Neutrophil (primary cell): ENCODE measurements around the gene C20orf204.

Source experiments
- H3K27ac ChIP-seq: fragments of 200-600 bp; sonication (generic); 2 replicates; pipeline ENCODE4 v1.5.1; 2016; ENCODE audit warnings: mild to moderate bottlenecking, moderate library complexity
- H3K27me3 ChIP-seq: fragments of 200-600 bp; sonication (generic); 2 replicates; pipeline ENCODE4 v1.6.0; 2016; ENCODE audit warnings: mild to moderate bottlenecking
- H3K36me3 ChIP-seq: fragments of 200-600 bp; sonication (generic); 2 replicates; pipeline ENCODE4 v1.5.1; 2017
- H3K4me1 ChIP-seq, 2 experiments: fragments of 200-600 bp in 1 of 2; sonication (generic) in 1 of 2; 1 replicate in 1 of 2; 2 replicates in 1 of 2; pipeline versions ENCODE4 v1.5.1 to v1.6.1; 2013 to 2016; ENCODE audit warnings: low read depth in 1 of 2, low read length in 1 of 2, mild to moderate bottlenecking in 1 of 2, moderate library complexity in 1 of 2; ENCODE audit not compliant: control insufficient read depth in 1 of 2, insufficient read depth in 1 of 2
- H3K4me3 ChIP-seq, 2 experiments: fragments of 200-600 bp in 1 of 2; sonication (generic) in 1 of 2; 1 replicate in 1 of 2; 2 replicates in 1 of 2; pipeline ENCODE4 v1.5.1; 2013 to 2016; ENCODE audit warnings: low read depth in 1 of 2, low read length in 1 of 2, mild to moderate bottlenecking in 1 of 2, moderate library complexity in 1 of 2
- H3K9me3 ChIP-seq: fragments of 200-600 bp; sonication (generic); 2 replicates; pipeline ENCODE4 v1.5.1; 2016
- CTCF ChIP-seq: fragments of 200-600 bp; sonication (generic); IDR thresholded peaks from 2 replicates; pipeline ENCODE4 v1.5.1; 2016; ENCODE audit warnings: antibody characterized with exemption

The C20orf204 gene

GRCh38 chr20:64077094-64077493 is 41.1 kb downstream of the C20orf204 start:
- H3K36me3 ChIP-seq = peaks cover 52% of the 10 kb centered on the region
- H3K4me3 ChIP-seq = peak overlapping the region; percentile 99 to 100
- TF ChIP-seq CTCF = no peak
- H3K27me3 ChIP-seq = no peaks in the 10 kb centered on the region
- H3K4me1 ChIP-seq = peaks cover 66 to 71% of the 10 kb centered on the region in 2 experiments
- peak overlapping the region; percentile 99 for H3K27ac ChIP-seq
- peaks cover 5% of the 10 kb centered on the region for H3K9me3 ChIP-seq

GRCh38 chr20:64077541-64077875 is 41.5 kb downstream of the C20orf204 start:
- Histone ChIP-seq H3K4me1 (peaks cover 66 to 72% of the 10 kb centered on the region in 2 experiments), H3K27ac (peak overlapping the region; percentile 99)

GRCh38 chr20:64077876-64078551 is 42.0 kb downstream of the C20orf204 start:
- H3K9me3 ChIP-seq = peaks cover 5% of the 10 kb centered on the region
- H3K27ac ChIP-seq = peak overlapping the region; percentile 99
- H3K36me3 ChIP-seq = peaks cover 42% of the 10 kb centered on the region
- H3K27me3 ChIP-seq = no peaks in the 10 kb centered on the region
- no peak for TF ChIP-seq CTCF
- H3K4me3 ChIP-seq = peak overlapping the region; percentile 99 to 100
- H3K4me1 ChIP-seq = peaks cover 68 to 74% of the 10 kb centered on the region in 2 experiments

More at GRCh38 chr20:64077541-64077875, 41.5 kb downstream of the C20orf204 start:
- Histone ChIP-seq H3K36me3 (peaks cover 47% of the 10 kb centered on the region), H3K27me3 (no peaks in the 10 kb centered on the region), H3K9me3 (peaks cover 5% of the 10 kb centered on the region), H3K4me3 (peak overlapping the region; percentile 99 to 100)
- no peak for TF ChIP-seq CTCF

- H3K4me1 ChIP-seq = peaks cover 68 to 79% of the 10 kb centered on the region in 2 experiments
- H3K4me3 ChIP-seq = peak overlapping the region; percentile 99 to 100
- H3K9me3 ChIP-seq = peaks cover under 1% of the 10 kb centered on the region
These were observed 42.9 kb downstream of the C20orf204 start for GRCh38 chr20:64078934-64079272.

GRCh38 chr20:64079273-64080012 is 43.5 kb downstream of the C20orf204 start, which contains the start of gene RGS19:
RGS19 (minus strand) TSS chr20:64079518; CDS start chr20:64076886, 2,632 bp downstream.
- H3K27ac ChIP-seq = peak within 1 kb of the TSS; percentile 99
- peak within 1 kb of the TSS; percentile 99 to 100 for H3K4me3 ChIP-seq
- H3K4me1 ChIP-seq = peaks cover 68 to 79% of the 10 kb centered on the region in 2 experiments
- H3K27me3 ChIP-seq = peaks cover 9% of the 10 kb centered on the region
- no peaks in the 10 kb centered on the region for H3K9me3 ChIP-seq
- peaks cover 28% of the 10 kb centered on the region for H3K36me3 ChIP-seq
- TF ChIP-seq CTCF = no peak

More at GRCh38 chr20:64078934-64079272, 42.9 kb downstream of the C20orf204 start:
- Histone ChIP-seq H3K27ac (peak overlapping the region; percentile 99), H3K27me3 (peaks cover 4% of the 10 kb centered on the region), H3K36me3 (peaks cover 34% of the 10 kb centered on the region)
- no peak for TF ChIP-seq CTCF
